K562 (cell line): ENCODE results near the gene USP50.

ENCODE experiments used
- E2F6 ChIP-seq, 2 experiments: IDR thresholded peaks; 2 replicates each; pipeline ENCODE4 v1.6.1; 2011; ENCODE audit warnings: borderline replicate concordance in 1 of 2, control low read depth in 1 of 2, low read depth in 1 of 2, low read length in 1 of 2, mild to moderate bottlenecking in 1 of 2, mixed read lengths in 1 of 2, moderate library complexity in 1 of 2; ENCODE audit not compliant: insufficient read depth in 1 of 2, insufficient read length in 1 of 2, poor library complexity in 1 of 2, severe bottlenecking in 1 of 2; ENCODE audit errors: extremely low read depth in 1 of 2
- HDAC2 ChIP-seq: fragments of 450-650 bp; IDR thresholded peaks from 2 replicates; pipeline ENCODE4 v1.6.1; 2016; ENCODE audit warnings: mild to moderate bottlenecking
- POLR2A ChIP-seq: fragments of 450-650 bp; conservative IDR thresholded peaks from 2 replicates; pipeline ENCODE4 v1.6.1; 2016
- SIN3A ChIP-seq, 2 experiments: fragments of 150-350 bp in 1 of 2; IDR thresholded peaks; 2 replicates each; pipeline ENCODE4 v1.6.1; 2011 to 2016; ENCODE audit warnings: borderline replicate concordance in 2 of 2, low read depth in 2 of 2, low read length in 2 of 2, mild to moderate bottlenecking in 2 of 2, moderate library complexity in 2 of 2; ENCODE audit not compliant: control insufficient read depth in 1 of 2
- ZFP36 ChIP-seq: fragments of 150-350 bp; IDR thresholded peaks from 2 replicates; pipeline ENCODE4 v1.6.1; 2018; ENCODE audit warnings: low read length, low read depth; ENCODE audit not compliant: partially characterized antibody

- TF ChIP-seq POLR2A (no peak), SIN3A (IDR thresholded peaks at IDR 0.05; ENCODE audit: borderline replicate concordance in 2 of 2, control insufficient read depth in 1 of 2, low read depth in 2 of 2, low read length in 2 of 2) (no peak), E2F6 (IDR thresholded peaks at IDR 0.05; ENCODE audit: borderline replicate concordance in 1 of 2, extremely low read depth in 1 of 2, insufficient read depth in 1 of 2, insufficient read length in 1 of 2, low read depth in 1 of 2, low read length in 1 of 2, poor library complexity in 1 of 2, severe bottlenecking in 1 of 2) (no peak), ZFP36 (no peak), HDAC2 (no peak)
Measured at GRCh38 chr15:50493625-50494024, 52.8 kb downstream of the USP50 start.
